Stomach (tissue), 9 donors: ENCODE results near the gene VAV3. TPM values are rescaled to one million over a fixed set of nuclear protein-coding genes. Genes with fewer than 3 reads are reported as not detected.
A peak's percentile ranks its signal among the peaks of the same experiment; 100 is the strongest.

ENCODE experiments used
- DNase-seq, 2 donors: peaks; one replicate each; pipeline versions ENCODE4 v3.0.0 to v3.0.0-alpha.2; 2013 to 2019
- H3K27ac ChIP-seq, 5 donors: fragments of 200-600 bp in 4 of 5; sonication (generic) in 4 of 5; one replicate each; pipeline ENCODE4 v1.5.1; 2013 to 2019; ENCODE audit warnings: mild to moderate bottlenecking in 1 of 5, moderate library complexity in 1 of 5
- H3K27me3 ChIP-seq, 3 donors: fragments of 200-600 bp; sonication (generic); one replicate each; pipeline ENCODE4 v1.5.1; 2017 to 2019; ENCODE audit warnings: mixed run types in 1 of 3
- H3K36me3 ChIP-seq, 4 donors: fragments of 200-600 bp; sonication (generic); 1 replicate in 3 of 4; 2 replicates in 1 of 4; pipeline ENCODE4 v1.5.1; 2016 to 2019
- H3K4me1 ChIP-seq, 4 donors: fragments of 200-600 bp; sonication (generic); one replicate each; pipeline ENCODE4 v1.5.1; 2016 to 2019
- H3K4me3 ChIP-seq, 4 donors: fragments of 200-600 bp; sonication (generic) in 3 of 4; one replicate each; pipeline ENCODE4 v1.5.1; 2016 to 2019; ENCODE audit warnings: mild to moderate bottlenecking in 1 of 4
- H3K9me3 ChIP-seq, 4 donors: fragments of 200-600 bp; sonication (generic); one replicate each; pipeline ENCODE4 v1.5.1; 2016 to 2019
- EP300 ChIP-seq: sonication (generic); formaldehyde crosslinking; IDR thresholded peaks from one replicate; pipeline ENCODE4 v1.6.1; 2017; ENCODE audit warnings: antibody characterized with exemption
- POLR2A ChIP-seq, 4 donors: fragments of 450-650 bp; IDR thresholded peaks; one replicate each; pipeline ENCODE4 v1.6.1; 2016; ENCODE audit warnings: antibody characterized with exemption in 4 of 4, control low read depth in 2 of 4, mild to moderate bottlenecking in 1 of 4, moderate library complexity in 1 of 4
- POLR2AphosphoS5 ChIP-seq, 3 donors: sonication (generic); formaldehyde crosslinking; IDR thresholded peaks; one replicate each; pipeline ENCODE4 v1.6.1; 2016; ENCODE audit warnings: antibody characterized with exemption in 3 of 3
- WGBS, 5 donors: extraction: QIAGEN DNeasy Blood & Tissue Kit in 3 of 5; methylation state at CpG; one replicate each; pipeline versions ENCODE4 v1.1.5 to v1.1.7; 2013 to 2018; 5-methylcytosine and 5-hydroxymethylcytosine counted together
- intact Hi-C: fragments of 100-400 bp; cut with DNase I; formaldehyde crosslinking; loops from one replicate; pipeline ENCODE4 v1.15.1; 2023; ENCODE audit warnings: low total_unique reads
- polyA plus RNA-seq, 3 donors: library from polyadenylated mRNA; stranded (reverse); fragments of 200-250 nt; gene quantifications; one replicate each; pipeline ENCODE4 v1.2.3, GENCODE V29; 2013
- total RNA-seq, 5 donors: library from RNA; depleted of rRNA; stranded (reverse); fragments of >200 nt; gene quantifications; one replicate each; pipeline versions ENCODE4 v1.1.0 to v1.2.3, GENCODE V29; 2014 to 2016
- TF ChIP-seq, protein P1 (sequence below), 7 experiments: fragments of 450-650 bp in 4 of 7; fragments of 200-600 bp in 3 of 7; sonication (generic) in 3 of 7; IDR thresholded peaks; one replicate each; pipeline ENCODE4 v1.5.1; 2016 to 2019; ENCODE audit warnings: antibody characterized with exemption in 7 of 7, control low read depth in 2 of 7, mild to moderate bottlenecking in 1 of 7
- donor health status: healthy with polysubstance abuse.
- donor health status: Bipolar disorder and iron deficiency.
- donor health status: healthy.

Gene VAV3
- total and polyA plus RNA-seq, 8 donors: 5.7 to 29.3 (median 6.9) TPM

DNA sequence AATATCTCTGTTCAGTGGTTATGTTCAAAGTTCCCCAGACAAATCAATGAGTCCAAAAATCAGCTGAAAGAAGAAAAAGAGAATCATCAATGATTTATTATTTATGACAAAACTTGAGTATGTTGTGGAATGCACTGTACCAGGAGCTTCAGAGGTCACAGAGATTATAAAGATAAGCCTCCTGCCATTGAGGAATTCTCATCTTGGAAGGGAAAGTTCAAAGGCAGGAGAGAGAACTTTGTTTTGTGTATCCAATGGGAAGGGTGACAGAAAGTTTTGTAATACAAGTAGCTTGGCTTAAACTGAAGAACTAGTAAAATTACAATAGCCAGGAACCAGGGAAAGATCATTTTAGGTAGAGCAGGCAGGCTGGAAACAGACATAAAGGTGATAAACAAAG is 367.7 kb downstream of the VAV3 start:
- DNase-seq: no peak
- TF ChIP-seq EP300 (no peak), POLR2AphosphoS5 (IDR thresholded peaks at IDR 0.05) (no peak), POLR2A (IDR thresholded peaks at IDR 0.05) (no peak)
- TF ChIP-seq, protein P1, sequence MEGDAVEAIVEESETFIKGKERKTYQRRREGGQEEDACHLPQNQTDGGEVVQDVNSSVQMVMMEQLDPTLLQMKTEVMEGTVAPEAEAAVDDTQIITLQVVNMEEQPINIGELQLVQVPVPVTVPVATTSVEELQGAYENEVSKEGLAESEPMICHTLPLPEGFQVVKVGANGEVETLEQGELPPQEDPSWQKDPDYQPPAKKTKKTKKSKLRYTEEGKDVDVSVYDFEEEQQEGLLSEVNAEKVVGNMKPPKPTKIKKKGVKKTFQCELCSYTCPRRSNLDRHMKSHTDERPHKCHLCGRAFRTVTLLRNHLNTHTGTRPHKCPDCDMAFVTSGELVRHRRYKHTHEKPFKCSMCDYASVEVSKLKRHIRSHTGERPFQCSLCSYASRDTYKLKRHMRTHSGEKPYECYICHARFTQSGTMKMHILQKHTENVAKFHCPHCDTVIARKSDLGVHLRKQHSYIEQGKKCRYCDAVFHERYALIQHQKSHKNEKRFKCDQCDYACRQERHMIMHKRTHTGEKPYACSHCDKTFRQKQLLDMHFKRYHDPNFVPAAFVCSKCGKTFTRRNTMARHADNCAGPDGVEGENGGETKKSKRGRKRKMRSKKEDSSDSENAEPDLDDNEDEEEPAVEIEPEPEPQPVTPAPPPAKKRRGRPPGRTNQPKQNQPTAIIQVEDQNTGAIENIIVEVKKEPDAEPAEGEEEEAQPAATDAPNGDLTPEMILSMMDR (IDR thresholded peaks at IDR 0.05): no peak
- intact Hi-C loops: no loop called here
- Histone ChIP-seq H3K27me3 (no peaks in the 10 kb centered on the region), H3K27ac (no peak overlapping the region), H3K36me3 (no peaks in the 10 kb centered on the region), H3K9me3 (no peaks in the 10 kb centered on the region), H3K4me3 (no peak overlapping the region), H3K4me1 (peaks cover 0 to 21% (median 4%) of the 10 kb centered on the region in 4 donors)

DNA sequence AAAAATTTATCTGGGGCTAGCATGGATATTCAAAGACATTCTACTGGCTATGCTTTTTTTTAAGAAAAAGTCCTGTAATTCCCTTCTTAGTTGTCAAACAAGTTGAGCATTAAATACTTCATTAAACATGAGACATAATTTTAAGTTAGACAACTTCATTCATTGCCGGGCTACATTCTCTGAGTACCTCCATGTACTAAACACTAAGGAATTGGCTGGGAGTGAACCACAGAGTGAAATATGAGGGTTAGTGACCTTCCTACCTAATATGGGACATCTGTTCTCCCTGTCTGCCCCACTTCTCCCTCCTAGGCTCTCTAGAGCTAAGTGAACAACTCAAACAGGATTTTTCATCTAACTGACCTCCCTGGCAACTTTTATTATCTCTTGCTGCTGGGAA is 370.4 kb downstream of the VAV3 start:
- WGBS, 5 donors: 81 to 95% (median 85%) methylated on average over 1 of the region's 1 CpG
- intact Hi-C loops: no loop called here
- no peak overlapping the region for H3K4me3 ChIP-seq
- no peak for DNase-seq
- H3K4me1 ChIP-seq: peaks cover 0 to 21% (median 4%) of the 10 kb centered on the region in 4 donors
- H3K27ac ChIP-seq: no peak overlapping the region
- no peaks in the 10 kb centered on the region for H3K9me3 ChIP-seq
- H3K27me3 ChIP-seq: no peaks in the 10 kb centered on the region
- TF ChIP-seq POLR2AphosphoS5 (IDR thresholded peaks at IDR 0.05): no peak
- TF ChIP-seq, protein P1 (IDR thresholded peaks at IDR 0.05): no peak
- no peak for TF ChIP-seq EP300
- H3K36me3 ChIP-seq: no peaks in the 10 kb centered on the region

DNA sequence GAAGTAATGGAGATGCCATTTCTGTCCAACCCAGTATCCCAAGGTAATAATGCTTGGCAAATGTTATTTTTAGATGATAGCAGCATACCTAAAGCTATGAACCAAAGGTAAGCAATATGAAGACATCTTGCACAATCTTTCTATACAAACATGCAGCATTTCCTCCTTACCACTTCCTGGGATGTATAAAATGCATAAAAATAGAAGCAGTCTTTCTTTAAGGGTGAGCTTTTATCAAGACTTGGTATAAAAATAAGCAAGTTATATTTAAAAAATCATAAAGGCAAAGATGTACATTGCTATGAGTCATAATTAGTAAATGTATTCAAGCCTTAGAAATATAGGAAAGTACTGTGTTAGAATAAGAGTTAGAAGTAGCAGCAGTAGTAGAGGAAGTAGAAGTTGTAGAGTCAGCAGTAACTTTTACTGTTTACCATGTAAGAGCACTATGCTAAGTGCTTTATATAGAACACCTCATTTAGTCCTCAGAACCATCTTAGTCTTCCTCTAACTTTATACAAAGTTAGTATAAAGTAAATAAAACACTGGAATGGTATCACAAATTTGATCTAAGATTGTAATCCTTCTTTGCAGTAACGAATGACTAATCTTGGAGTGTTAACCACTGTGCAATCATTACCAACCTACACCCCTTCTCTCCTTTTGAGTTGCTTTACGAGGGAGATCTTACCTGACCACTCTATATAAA is 371.3 kb downstream of the VAV3 start:
- no peaks in the 10 kb centered on the region for H3K27me3 ChIP-seq
- H3K27ac ChIP-seq: no peak overlapping the region
- TF ChIP-seq POLR2A (IDR thresholded peaks at IDR 0.05) (no peak), POLR2AphosphoS5 (IDR thresholded peaks at IDR 0.05) (no peak), EP300 (no peak)
- TF ChIP-seq, protein P1 (IDR thresholded peaks at IDR 0.05): no peak
- H3K4me1 ChIP-seq: peaks cover 0 to 21% (median 4%) of the 10 kb centered on the region in 4 donors
- no peaks in the 10 kb centered on the region for H3K9me3 ChIP-seq
- DNase-seq: no peak
- no peaks in the 10 kb centered on the region for H3K36me3 ChIP-seq
- intact Hi-C loops: no loop called here
- 36 to 47% (median 38%) methylated on average over 2 of the region's 2 CpGs for WGBS, 5 donors
- H3K4me3 ChIP-seq: no peak overlapping the region

DNA sequence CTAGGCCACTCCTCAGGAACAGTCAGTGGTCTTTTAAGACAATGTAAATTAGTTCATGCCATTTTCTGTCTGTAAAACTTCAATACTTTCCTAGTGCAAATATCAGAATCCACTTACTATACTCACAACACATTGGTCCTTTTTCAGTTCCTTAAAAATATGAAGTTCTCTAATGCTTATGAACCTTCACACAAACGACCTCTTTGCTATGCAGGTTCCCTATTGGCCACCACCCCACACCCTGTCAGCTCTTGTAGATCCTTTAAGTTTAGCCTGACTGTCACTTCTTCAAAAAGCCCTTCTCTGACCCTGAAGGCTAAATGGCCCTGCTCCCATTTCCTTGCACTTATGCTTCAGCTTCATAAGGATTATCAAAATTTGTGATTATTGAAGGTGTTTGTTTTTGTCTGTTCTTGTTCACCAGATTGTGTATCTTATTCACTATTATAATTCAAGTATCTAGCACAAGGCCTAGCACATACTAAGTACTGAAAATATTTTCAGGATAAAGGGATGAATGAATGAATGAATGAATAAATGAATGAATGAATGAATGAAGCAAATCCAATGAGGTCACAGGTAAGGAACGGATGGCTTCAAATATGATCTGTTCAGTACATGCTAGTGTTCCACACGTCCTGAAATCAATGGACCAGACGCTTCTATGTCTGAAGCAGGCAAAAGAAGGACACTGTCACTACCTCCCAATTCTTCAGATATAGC is 373.9 kb downstream of the VAV3 start:
- peaks cover 0 to 21% (median 4%) of the 10 kb centered on the region in 4 donors for H3K4me1 ChIP-seq
- H3K4me3 ChIP-seq: no peak overlapping the region
- 71 to 88% (median 84%) methylated on average over 4 of the region's 4 CpGs for WGBS, 5 donors
- TF ChIP-seq EP300: no peak
- TF ChIP-seq POLR2A (IDR thresholded peaks at IDR 0.05): no peak
- TF ChIP-seq, protein P1 (IDR thresholded peaks at IDR 0.05): no peak
- peak in 1 of 2 donors; percentile 11 for DNase-seq
- H3K27me3 ChIP-seq: no peaks in the 10 kb centered on the region
- no peak overlapping the region for H3K27ac ChIP-seq
- intact Hi-C loops: no loop called here
- H3K36me3 ChIP-seq: no peaks in the 10 kb centered on the region
- H3K9me3 ChIP-seq: no peaks in the 10 kb centered on the region
